ENCODE data around the gene WIPF1.

DNA sequence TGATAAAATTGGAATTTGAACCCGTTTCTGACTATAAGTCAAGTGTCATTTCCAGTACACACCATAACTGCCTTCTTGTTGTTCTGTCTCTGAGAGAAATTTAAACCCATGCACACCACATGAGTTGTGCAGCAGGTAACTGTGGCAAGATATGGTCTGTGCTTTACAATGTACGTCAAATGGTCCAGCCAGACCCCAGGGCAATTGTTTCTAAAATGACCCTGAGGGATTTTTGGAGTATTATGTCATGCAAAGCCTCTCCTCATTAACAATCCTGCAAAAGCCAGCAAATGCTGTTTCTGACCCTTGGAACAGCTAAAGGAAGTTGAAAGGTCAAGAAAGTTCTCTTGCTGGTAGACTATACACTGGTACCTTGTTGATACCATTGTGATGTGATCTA, 47.7 kb upstream of the WIPF1 start:
- TF ChIP-seq CTCF (IDR thresholded peaks at IDR 0.05) (no peak), POLR2AphosphoS5 (IDR thresholded peaks at IDR 0.05) (no peak), POLR2A (IDR thresholded peaks at IDR 0.05) (no peak)
